GM18520 (cell line): ENCODE results near the gene CES2.
"Not testable (repeated sequence)": the region's sequence is repeated elsewhere in the genome, so short reads cannot be mapped to it uniquely, and the experiment has no call there.

Experiments used
- ATAC-seq: cut with Tn5 transposase; IDR thresholded peaks from one replicate; pipeline ENCODE4 v1.9.1; 2021; ENCODE audit not compliant: unreplicated experiment

CES2 gene, protein sequence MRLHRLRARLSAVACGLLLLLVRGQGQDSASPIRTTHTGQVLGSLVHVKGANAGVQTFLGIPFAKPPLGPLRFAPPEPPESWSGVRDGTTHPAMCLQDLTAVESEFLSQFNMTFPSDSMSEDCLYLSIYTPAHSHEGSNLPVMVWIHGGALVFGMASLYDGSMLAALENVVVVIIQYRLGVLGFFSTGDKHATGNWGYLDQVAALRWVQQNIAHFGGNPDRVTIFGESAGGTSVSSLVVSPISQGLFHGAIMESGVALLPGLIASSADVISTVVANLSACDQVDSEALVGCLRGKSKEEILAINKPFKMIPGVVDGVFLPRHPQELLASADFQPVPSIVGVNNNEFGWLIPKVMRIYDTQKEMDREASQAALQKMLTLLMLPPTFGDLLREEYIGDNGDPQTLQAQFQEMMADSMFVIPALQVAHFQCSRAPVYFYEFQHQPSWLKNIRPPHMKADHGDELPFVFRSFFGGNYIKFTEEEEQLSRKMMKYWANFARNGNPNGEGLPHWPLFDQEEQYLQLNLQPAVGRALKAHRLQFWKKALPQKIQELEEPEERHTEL

DNA sequence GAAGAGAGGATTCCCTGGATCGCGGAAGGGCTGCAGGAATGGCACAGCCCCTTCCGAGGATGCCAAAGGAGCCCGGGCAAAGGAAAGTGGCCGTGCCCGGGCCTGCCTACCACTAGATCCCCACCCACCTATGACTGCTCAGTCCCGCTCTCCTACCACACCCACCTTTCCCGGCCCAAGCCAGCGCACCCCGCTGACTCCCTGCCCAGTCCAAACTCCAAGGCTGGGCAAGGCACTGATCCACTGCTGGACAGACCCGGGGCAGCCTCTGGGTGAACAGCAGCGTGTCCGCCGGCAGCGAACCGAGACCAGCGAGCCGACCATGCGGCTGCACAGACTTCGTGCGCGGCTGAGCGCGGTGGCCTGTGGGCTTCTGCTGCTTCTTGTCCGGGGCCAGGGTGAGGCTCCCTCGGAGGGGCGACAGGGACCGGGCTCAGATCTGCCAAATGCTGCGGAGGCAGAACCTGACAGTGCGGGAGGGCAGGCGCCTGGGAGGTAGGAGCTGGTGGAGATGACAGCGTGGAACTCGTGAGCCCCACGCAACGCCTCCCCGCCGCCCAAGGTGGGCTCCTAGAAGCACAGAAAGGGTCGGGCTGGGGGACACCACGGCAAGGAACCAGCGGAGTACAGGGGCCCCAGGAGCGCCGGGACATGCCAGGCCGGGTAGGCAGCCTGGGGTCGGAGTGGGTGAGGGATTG is at the start of gene CES2:
Gene CES2 (plus strand): TSS at position 203 of the 698 bp plus-strand sequence. CDS start 120 bp downstream, at position 323.
- no peak for ATAC-seq

DNA sequence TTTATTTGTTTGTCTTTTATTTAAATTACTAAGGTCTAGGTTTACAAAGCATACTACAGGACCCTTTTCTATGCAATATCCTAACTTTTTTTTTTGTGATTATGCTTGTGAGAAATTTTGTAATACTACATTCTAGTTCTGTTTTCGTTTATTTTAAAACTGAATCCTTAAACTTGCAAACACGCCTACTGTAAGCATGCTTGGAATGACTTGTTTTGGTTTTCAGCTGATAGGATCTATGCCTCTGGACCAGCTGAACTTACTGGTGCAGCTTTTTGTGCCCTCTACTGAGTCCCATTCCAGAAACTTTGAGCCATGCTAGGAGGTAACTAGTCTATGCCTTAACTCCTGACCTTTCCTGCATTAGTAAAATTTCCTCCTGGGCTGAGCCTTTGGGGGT is 49.0 kb upstream of the CES2 start:
- ATAC-seq, result no peak

- ATAC-seq, result no peak
These were observed 48.4 kb upstream of the CES2 start for GRCh38 chr16:66886914-66887313.

DNA sequence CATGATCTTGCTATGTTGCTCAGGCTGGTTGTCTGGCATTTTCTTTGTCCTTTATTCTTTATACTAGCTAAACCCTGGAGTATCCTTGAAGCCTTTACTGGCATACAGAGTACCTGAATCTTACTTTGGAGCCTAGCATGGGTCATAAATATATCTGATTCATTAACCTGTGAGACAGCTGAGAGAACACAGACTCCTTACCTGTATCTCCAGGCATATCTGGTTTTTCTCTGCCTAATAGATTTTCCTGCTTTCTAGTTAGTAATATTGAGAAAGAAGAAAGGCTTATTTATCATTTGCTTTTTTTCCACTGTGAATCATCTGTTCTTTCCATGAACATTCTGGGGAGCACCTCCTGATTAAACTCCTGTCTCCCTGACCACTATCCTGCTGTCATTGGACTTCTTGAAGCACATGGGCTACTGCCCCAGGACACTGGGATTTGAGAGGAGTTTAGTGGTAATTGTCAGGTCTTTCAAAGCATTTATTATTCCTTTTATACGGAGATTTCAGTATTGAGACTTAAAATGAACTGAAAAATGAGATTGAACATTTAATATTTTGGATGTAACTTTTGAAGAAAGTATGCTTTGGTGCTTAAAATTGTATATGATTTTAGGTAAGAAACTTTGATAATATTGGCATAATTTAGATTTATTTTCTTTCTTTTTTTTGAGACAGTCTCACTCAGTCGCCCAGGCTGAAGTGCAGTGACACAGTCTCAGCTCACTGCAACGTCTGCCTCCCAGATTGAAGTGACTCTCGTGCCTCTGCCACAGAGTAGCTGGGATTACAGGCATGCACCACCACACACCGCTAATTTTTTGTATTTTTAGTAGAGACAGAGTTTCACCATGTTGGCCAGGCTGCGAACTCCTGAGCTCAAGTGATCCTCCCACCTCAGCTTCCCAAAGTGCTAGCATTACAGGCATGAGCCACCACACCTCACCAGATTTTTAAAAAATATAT is 46.4 kb upstream of the CES2 start:
- ATAC-seq, result no peak

DNA sequence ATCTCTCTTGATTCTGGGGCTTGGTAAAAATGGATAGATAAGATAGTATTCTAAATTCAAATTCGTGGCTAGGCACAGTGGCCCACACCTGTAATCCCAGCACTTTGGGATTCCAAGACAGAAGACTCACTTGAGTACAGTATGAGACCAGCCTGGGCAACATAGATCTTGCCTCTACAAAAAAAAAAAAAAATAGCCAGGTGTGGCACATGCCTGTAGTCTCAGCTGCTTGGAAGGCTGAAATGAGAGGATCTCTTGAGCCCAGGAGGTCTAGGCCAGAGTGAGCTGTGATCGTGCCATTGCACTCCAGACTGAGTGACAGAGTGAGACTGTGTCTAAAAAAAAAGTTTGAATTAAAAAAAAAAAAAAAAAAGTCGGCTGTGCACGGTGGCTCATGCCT is 45.7 kb upstream of the CES2 start:
- ATAC-seq, result no peak

GRCh38 chr16:66890799-66891198 is 44.5 kb upstream of the CES2 start:
- no peak for ATAC-seq

DNA sequence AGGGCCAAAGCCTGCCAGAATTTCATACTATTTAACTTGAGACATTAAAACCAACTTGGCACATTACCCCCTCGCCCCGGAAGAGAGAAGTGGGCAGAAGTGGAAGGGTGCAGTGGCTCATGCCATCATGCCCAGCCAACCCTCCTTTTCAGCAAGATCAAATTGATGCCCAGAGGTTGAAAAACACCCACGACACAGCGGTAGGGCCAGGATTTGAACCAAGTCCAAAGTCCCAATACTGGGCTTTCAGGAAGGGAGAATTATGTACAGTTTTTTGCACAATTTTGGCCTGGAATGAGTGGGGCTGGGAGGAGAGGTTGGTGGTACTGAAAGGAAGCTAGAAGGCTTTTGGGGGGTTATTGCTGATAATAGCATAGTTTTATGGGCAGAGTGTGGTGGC is 44.0 kb upstream of the CES2 start:
- ATAC-seq, result no peak

GRCh38 chr16:66891797-66892196 is 43.5 kb upstream of the CES2 start:
- no peak for ATAC-seq

DNA sequence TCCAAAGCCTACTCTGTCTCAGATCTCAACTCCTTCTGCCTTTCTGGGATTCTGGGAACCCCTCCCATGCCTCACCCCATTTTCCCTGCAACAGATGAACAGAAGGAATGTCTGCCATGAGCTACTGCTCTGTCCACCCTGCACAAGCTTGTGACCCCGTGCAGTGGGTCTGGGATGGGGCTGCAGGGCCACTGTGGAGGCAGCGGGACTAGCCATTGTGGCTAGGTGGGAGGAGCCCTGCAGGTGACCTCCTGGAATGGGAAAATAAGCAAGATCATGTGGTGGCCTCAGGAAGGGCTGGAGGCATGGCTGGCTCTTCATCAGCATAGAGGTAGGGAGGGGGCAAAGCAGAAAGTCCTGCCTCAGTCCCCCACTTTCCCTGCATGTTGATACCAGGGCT is 41.3 kb upstream of the CES2 start:
- no peak for ATAC-seq

GRCh38 chr16:66894948-66895688 is 40.2 kb upstream of the CES2 start:
- peak; percentile 64 for ATAC-seq

DNA sequence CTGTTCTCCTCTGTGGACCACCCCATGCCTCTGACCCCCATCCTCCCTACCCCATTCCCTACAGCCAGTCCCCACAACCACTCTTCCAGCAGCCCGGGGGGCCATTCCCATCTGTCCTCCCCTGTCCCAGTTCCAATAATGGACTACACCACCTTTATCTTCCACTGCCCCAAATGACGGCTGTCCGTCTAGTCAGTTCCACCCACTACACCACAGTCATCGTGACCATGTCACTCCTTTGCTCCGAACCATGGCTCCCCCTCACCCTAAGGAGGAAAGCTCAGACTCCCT is 39.7 kb upstream of the CES2 start:
- ATAC-seq, result no peak

DNA sequence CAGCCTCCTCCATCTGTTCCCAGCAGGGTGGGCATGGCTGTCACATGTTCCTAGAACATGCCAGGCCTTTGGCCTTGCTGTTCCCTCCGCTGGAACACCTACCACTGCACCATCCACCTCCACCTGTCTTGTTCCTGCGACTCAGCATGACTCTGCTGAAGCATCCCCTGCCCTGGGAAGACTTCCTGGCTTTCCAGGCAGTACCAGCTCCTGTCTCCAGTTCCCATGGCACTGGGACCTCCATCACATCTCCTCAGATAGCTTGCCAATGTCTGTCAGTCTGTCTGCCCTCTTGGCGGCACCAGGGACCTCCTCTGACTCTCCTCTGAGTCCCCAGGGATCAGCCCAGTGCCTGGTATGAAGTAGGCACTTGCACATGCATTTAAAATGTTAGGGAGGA is 39.3 kb upstream of the CES2 start:
- ATAC-seq, result no peak

- not testable (repeated sequence) for ATAC-seq
These were observed 38.6 kb upstream of the CES2 start for GRCh38 chr16:66896682-66897081.

DNA sequence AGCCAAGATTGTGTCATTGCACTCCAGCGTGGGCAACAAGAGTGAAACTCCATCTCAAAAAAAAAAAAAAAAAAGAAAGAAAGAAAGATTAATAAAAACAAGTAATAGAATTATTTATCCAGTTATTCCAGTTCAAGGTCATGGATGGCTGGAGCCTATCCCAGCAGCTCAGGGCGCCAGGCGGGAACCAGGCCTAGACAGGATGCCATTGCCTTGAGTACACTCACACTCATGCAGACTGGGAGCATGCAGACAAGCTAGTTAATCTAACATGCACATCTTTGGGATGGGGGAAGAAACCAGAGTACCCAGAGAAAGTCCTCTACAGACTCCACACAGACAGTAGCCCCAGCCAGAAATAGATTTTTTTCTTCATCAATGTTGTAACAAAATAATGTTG is 37.1 kb upstream of the CES2 start:
- no peak for ATAC-seq

GRCh38 chr16:66898933-66899309 is 36.4 kb upstream of the CES2 start:
- no peak for ATAC-seq

GRCh38 chr16:66899310-66899944 is 35.9 kb upstream of the CES2 start:
- ATAC-seq, result no peak

- no peak for ATAC-seq
These were observed 35.2 kb upstream of the CES2 start for GRCh38 chr16:66899945-66900710.

GRCh38 chr16:66900721-66901441 is 34.4 kb upstream of the CES2 start:
- no peak for ATAC-seq

DNA sequence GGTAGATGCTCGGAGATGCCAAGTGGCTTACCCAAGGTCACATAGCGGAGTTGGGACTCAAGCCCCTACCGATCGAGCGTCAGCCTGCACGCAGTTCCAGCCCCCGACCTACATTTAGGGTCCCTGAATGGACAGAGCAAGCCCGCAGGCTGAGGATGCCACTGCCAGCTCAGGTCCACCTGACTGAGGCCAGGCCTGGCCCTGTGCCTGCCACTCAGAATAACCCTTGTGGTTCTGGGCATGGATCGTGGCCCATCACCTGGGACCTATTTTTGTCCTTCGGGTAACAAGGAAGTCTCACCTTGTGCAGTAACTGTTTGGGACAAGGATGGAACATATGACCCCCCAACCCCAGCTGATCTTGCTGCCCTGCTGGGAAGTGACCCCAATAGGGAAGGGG is 33.7 kb upstream of the CES2 start:
- ATAC-seq, result no peak
